OCI-LY1 (cell line): ENCODE data around the gene TTC33.

Experiments used
- CTCF ChIP-seq: fragments of 200-600 bp; sonication (generic), shearing (Covaris generic); IDR thresholded peaks from 2 replicates; pipeline ENCODE4 v1.5.1; 2017; ENCODE audit warnings: mild to moderate bottlenecking, antibody characterized with exemption, low read length, moderate library complexity, mixed read lengths
- EZH2 ChIP-seq: fragments of 200-600 bp; sonication (generic), shearing (Covaris generic); IDR thresholded peaks from 2 replicates; pipeline ENCODE4 v1.8.0; 2017; ENCODE audit warnings: borderline replicate concordance, mixed run types, mild to moderate bottlenecking, antibody characterized with exemption, low read length, moderate library complexity, mixed read lengths

GRCh38 chr5:40600383-40600782 lies 155.4 kb downstream of the TTC33 start:
- TF ChIP-seq CTCF (no peak), EZH2 (no peak)
